ENCODE results near the gene ICE2.

- TF ChIP-seq CTCF (IDR thresholded peaks at IDR 0.05 in 4 of 5, conservative IDR thresholded peaks at IDR 0.05 in 1 of 5) (no peak), POLR2A (IDR thresholded peaks at IDR 0.05) (no peak)
Measured at GRCh38 chr15:60421544-60421943, 57.4 kb downstream of the ICE2 start.
